UCSD-AML1 (cell line): ENCODE measurements around the gene SELENOT.

Source experiments
- DNase-seq: peaks from one replicate; lab custom pipeline; 2025; ENCODE audit not compliant: unreplicated experiment; lab: John Stamatoyannopoulos, UW

SELENOT gene

DNA sequence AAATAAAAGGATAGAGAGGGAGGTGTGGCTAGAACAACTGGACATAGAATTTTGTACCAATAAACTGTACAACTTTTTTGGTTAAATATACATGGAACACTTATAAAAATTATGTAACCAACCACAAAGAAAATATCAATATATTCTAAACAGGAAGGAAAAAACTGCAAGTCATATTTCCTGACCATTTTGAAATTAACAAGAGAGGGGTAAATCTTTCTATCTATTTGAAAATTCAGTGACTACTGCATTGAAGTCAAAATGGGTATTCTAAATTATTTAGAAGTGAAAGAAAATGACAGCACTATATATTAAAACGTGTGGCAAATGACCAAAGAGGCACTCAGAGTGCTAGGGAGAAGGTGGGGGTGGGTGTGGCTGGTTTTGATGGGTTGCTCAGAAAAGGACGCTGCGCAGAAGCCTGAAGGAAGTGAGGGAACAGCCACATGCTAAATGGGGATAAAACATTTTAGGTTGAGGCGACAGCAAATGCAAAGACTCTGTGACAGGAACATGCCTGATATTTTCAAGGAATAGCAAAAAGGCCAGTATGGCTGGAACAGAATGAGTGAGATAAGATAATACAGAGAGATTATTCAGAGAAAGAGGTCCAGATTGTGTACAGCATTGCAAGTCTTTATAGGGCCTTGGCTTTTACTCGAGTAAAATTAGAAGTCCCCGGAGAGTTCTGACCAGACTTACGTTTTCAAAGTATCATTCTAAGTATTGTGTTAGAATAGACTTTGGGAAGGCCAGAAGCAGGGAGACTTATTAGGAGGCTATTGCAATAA, 59.5 kb downstream of the SELENOT start:
- no peak for DNase-seq

DNA sequence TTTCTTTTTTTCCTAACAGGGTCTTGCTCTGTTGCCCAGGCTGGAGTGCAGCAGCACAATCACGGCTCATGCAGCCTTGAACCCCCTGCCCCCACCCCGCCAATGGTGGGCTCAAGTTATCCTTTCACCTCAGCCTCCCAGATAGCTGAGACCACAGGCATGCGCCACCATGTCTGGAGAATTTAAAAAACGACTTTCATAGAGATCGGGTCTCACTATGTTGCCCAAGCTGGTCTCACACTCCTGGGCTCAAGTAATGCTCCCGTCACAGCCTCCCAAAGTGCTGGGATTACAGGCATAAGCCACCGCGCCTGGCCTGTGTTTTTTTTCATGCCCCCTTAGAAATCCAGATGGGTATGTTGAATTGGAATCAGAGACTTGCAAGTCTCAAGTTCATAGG, 60.3 kb downstream of the SELENOT start:
- no peak for DNase-seq

DNA sequence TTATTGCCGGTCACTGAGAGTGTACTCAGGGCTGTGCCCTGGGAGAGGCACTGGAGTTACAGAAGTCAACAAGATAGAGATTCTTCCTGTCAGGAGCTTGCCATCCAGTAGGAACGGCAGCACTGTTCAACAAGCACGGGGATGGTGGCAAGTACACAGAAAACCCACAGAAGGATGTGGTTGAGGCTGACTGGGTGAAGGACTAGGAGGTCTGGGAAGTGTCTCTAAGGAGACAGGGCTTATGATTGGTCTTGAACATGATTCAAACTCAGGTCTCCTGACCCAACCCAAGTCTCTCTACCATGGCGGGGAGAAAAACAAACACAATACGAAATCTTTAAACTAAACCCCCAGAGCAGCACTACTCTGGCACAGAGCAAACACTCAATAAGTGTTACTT, 63.0 kb downstream of the SELENOT start:
- DNase-seq: peak; percentile 51

DNA sequence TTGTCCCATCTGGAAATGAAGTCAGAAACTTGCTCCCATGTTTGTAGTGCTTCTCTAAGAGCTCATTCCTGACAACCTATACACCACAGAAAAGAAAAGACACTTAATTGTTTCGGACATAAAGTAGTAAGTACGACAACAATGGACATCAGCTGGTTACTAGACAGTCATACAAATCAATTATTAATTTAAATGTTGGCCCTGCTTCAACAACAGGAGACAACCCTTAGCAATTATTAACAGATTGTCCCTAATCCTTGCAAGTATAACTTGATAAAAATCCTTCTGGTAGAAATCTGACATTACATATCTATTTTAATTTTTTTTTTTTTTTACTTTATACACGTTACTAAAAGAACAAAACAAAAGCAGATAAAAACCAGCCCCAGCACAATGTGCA, 70.8 kb downstream of the SELENOT start:
- no peak for DNase-seq

DNA sequence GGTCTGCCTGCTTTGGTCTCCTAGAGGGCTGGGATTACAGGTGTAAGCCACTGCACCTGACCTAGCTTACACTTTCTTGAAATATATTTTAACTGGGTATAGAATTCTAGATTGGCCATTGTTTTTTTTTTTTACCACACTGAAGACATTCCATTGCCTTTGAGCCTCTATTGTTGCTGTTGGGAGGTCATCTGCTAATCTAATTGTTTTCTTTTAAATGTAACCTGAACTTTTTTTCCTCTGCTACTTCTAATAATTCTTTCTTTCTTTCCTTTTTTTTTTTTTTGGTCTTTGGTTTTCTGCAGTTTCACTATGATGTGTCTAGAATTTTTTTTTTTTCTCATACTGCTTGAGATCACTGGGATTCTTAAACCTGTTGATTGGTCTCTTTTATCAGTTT, 72.5 kb downstream of the SELENOT start:
- no peak for DNase-seq
